Left ventricle myocardium superior (tissue), 1 donor: ENCODE results near the gene RBM19. TPM values are rescaled to one million over a fixed set of nuclear protein-coding genes. Genes with fewer than 3 reads are reported as not detected.

Experiments
- ATAC-seq: fragments of 200-7000 bp; cut with Tn5 transposase; one replicate; pipeline ENCODE4 v1.9.1; 2020; ENCODE audit warnings: mild to moderate bottlenecking, moderate library complexity
- DNase-seq: peaks from one replicate; pipeline ENCODE4 v3.0.0-alpha.2; 2020
- intact Hi-C: fragments of 100-400 bp; cut with micrococcal nuclease; formaldehyde crosslinking; loops from one replicate; pipeline ENCODE4 v1.11.0; 2022
- total RNA-seq: library from RNA; stranded (reverse); fragmentation: NEBNext Ultra II Directional; extraction: Animal tissue kit (Norgen Biotek cat#: 25700); gene quantifications from one replicate; pipeline ENCODE4 v1.2.1, GENCODE V29; 2021
- donor health status: DM: no; HTN: yes; CAD: no; lungs with severe emphysema.

RBM19 gene
- total RNA-seq, 1 donor from 2014 or later, result 19.8 TPM

GRCh38 chr12:113962733-113963132 lies 3.4 kb downstream of the RBM19 start:
- intact Hi-C loops, result no loop called here
- DNase-seq (no peak), ATAC-seq (no peak)

- ATAC-seq, result no peak
- DNase-seq, result no peak
- intact Hi-C loops, result no loop called here
Measured at GRCh38 chr12:113961921-113962710, 4.0 kb downstream of the RBM19 start.

- intact Hi-C loops, result no loop called here
- ATAC-seq (no peak), DNase-seq (no peak)
Measured at GRCh38 chr12:113960030-113960429, 6.1 kb downstream of the RBM19 start.

DNA sequence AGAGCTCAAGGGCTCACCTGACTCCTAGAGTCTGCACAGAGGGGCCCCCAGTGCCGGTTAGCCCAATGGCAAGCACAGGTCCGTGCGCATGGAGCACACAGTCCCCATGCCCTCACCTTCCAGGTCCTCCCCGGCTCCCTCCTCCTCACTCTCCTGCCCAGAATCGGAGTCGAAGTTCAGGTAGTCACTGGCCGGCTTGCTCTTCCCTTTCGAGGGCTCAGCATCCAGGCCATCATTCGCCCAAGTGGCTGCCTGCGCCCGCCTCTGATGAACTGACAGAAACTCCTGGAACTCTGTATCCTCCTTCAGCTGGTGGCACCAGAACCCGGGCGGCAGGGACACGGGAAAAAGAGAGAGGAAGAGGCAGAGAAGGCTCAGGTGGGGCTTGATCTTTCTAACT lies 7.0 kb downstream of the RBM19 start:
- intact Hi-C loops, result no loop called here
- DNase-seq (no peak), ATAC-seq (no peak)

DNA sequence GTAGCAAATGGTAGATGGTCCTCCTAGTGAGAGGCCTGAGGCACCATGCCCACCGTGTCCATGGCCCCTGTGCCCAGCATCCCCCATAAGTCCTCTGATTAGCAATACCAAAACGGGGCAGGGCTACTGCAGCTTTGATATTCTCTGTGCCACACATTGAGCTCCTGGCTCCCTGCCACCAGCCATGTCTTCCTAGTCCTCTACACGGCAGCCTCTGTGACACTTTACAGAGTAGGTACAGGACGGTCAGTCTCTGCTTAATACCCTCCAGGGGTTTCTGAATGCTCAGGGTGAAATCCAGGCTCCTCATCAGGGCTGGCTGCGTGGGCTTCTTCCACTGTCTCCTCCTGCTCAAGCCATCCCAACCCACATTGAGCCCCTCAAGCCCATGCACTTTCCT lies 8.0 kb downstream of the RBM19 start:
- ATAC-seq (no peak), DNase-seq (no peak)
- intact Hi-C loops, result no loop called here

DNA sequence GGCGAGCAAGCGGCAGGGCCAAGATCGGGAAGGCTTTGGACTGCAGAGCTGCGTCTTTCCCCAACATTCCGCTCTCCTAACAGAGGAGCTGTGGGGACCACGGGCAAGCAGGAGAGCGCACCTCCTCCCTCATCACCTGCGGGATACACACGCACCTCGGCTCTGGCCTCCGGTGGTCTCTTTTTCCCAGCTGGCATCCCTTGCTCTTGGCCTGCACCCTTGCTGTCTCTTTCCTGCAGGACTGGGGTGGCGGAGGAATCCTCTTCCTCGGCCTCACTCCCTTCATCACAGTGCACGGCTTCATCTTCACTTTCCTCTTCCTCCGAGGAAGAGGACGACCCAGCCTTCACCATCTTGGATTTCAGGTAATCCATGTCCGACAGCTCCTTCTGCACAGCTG lies 8.5 kb downstream of the RBM19 start:
- intact Hi-C loops, result no loop called here
- DNase-seq, result no peak
- no peak for ATAC-seq

GRCh38 chr12:113955109-113955970 lies 10.8 kb downstream of the RBM19 start:
- ATAC-seq (peak; percentile 17), DNase-seq (no peak)
- intact Hi-C loops, result no loop called here

- ATAC-seq (no peak), DNase-seq (no peak)
- intact Hi-C loops, result no loop called here
Measured at GRCh38 chr12:113954547-113954946, 11.6 kb downstream of the RBM19 start.

- DNase-seq, result no peak
- intact Hi-C loops, result no loop called here
- no peak for ATAC-seq
Measured at GRCh38 chr12:113950873-113951272, 15.3 kb downstream of the RBM19 start.

DNA sequence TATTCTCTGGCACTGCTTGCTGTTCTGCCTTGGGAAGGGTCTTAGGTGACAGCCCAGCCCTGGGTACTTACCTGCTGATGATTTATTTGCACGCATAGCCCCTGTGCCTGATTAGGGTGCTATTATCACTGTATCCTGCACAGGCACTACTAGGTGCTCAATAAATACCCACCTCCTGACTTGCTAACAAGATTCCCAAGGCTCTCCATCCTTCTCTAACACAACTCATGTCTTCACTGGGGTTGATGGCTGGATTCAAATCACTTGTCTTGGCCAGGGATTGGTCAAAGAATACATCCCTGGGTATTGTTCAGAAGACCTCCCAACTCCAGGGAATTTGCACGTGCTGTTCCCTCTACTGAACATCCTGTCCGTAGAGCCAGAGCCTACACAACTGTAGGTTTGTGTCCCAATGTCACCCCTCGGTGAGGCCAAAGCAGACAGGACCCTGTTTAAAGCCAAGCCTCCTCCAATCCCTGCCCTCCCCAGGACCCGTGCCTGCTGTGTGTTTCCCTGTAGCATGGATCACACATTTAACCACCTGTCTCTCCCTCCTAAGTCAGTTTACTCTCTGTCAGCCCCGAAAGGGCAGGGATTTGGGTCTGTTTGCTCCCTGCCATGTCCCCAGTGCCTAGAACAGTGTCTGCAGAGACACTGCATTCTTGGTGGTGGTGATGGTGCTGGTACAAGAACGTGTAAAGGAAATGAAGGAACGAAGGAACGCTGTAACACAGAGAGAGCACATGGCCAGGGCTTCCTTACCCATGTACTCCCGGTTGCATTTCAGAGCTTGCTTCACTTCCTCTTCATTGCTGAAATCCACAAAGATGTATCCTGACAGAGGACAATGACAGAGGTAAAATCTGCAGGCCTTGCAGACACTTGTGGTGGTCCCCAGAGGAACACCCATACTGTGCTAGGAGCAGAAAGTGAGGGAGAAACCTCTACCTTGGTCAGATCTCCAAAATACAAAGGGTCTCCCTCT lies 16.5 kb downstream of the RBM19 start:
- ATAC-seq (no peak), DNase-seq (no peak)
- intact Hi-C loops, result no loop called here

- intact Hi-C loops, result no loop called here
- no peak for DNase-seq
- no peak for ATAC-seq
Measured at GRCh38 chr12:113948151-113948914, 17.8 kb downstream of the RBM19 start.

GRCh38 chr12:113946175-113946574 lies 19.9 kb downstream of the RBM19 start:
- DNase-seq (no peak), ATAC-seq (no peak)
- intact Hi-C loops, result no loop called here

DNA sequence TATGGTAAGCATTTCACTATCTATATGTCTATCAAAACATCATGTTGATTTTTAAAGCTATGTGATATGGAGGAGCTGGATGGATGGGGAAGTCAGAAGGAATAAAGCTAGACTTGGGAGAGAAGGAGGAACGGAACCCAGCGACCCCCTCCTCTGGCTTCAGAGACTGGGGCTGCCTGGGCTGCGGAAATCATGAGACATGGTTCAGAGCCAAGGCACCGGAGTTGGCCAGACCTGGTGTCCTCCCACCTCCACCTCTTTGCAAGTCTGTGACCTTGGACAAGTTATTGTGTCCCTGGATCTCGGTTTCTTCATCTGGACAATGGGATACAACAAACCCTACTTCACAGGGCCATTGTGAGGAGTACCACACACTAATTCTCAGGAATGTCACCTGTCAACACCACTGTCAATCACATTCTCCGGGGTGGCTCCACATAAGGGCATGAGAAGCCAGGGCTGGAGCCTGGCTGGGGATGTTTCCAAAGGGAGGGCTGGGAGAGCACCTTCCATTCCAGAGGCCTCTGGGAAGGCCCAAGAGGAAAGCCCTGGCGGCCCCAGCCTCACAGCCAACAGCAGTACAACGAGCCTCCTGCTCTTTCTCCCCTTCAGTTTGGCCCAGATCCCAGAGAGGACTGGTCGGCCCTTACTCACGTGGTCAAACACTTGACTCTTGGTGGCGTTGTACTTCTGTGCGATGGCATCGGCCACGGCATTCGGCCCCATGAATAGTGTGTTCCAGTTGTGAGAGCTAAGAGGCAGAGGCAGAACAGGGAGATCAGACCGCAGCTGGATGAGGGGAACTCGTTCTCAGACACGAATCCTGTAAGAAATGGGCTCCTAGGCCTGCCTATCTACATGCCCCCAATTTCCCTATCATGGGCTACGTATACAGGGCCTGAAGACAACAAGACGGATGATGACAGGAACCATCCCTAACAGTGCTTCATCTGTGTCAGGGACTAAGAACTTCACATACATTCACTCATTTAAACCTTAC lies 20.7 kb downstream of the RBM19 start:
- no peak for ATAC-seq
- intact Hi-C loops, result no loop called here

GRCh38 chr12:113942209-113942608 lies 23.9 kb downstream of the RBM19 start:
- no peak for ATAC-seq
- intact Hi-C loops, result no loop called here
- DNase-seq, result no peak

More for the DNA sequence above, 20.7 kb downstream of the RBM19 start:
- no peak for DNase-seq

DNA sequence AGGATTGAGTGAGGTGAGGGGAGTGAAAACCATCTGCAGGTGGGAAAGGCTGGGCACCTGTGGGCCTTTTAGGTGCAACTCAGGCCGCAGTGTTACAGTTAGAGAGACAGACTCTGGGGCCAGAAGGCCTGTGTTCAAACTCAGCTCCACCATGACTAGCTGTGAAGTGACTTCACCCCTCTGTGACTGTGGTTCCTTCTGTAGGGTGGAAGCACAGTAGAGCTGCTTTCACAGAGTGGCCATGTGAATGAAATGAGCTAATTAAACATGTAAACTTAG lies 25.0 kb downstream of the RBM19 start:
- ATAC-seq, result no peak
- DNase-seq, result no peak
- intact Hi-C loops, result no loop called here

GRCh38 chr12:113940357-113941207 lies 25.5 kb downstream of the RBM19 start:
- DNase-seq (no peak), ATAC-seq (no peak)
- intact Hi-C loops, result no loop called here

DNA sequence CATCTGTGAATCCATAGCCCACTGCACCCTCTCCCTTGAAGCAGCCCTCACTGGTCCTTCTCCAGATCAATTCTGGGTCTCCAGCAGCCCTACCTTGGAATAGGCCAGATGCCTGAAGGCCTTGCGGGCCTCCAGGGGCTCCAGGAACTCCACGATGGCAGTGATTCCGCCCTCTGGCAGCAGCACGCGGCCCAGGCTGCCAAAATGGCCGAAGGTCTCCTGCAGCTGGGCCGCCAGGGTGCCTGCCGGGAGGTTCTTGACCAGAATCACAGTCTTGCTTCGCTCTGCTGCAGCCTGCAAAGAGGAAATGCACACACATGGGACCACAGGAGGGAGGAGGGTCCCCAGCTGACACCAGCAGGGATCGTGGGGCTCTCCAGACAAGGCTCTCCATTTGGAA lies 26.3 kb downstream of the RBM19 start:
- intact Hi-C loops, result no loop called here
- DNase-seq (no peak), ATAC-seq (no peak)
